IMR-90 (cell line): Measurements from ENCODE around the gene SPCS1. TPM values are rescaled to one million over a fixed set of nuclear protein-coding genes. Genes with fewer than 3 reads are reported as not detected.

ENCODE experiments used
- microRNA-seq, 2 experiments: library from miRNA; stranded (forward) in 1 of 2; unstranded in 1 of 2; fragments of 10-50 nt in 1 of 2; fragments of <30 nt in 1 of 2; gene quantifications in 1 of 2; microRNA quantifications in 1 of 2; one replicate each; pipeline versions ENCODE3 to v1.1.0; 2013 to 2020; ENCODE audit not compliant: insufficient read depth in 1 of 2, insufficient read length in 1 of 2, unreplicated experiment in 1 of 2
- polyA plus RNA-seq, 3 experiments: library from polyadenylated mRNA; depleted of rRNA; stranded (reverse); fragments of >200 nt; gene quantifications; 2 replicates each; pipeline ENCODE4 v1.2.3, GENCODE V29; 2012; ENCODE audit warnings: low replicate concordance in 1 of 3
- small RNA-seq, 5 experiments: library from RNA; depleted of rRNA; stranded (forward); fragments of <200 nt; gene quantifications; one replicate each; pipeline ENCODE3, GENCODE V24; 2012
- total RNA-seq: library from RNA; depleted of rRNA; stranded (reverse); fragments of >200 nt; gene quantifications from 2 replicates; pipeline ENCODE4 v1.2.3, GENCODE V29; 2012; rRNA removed

SPCS1 gene
- total and polyA plus RNA-seq, 2 of the 4 experiments (the other 2 are of a cell fraction): 50.5 to 124 TPM

Small RNA genes lying within 50 kb of the gene (microRNA-seq; reads per million reads assigned to microRNA genes)
- gene AC006254.2 (ENCODE audit: insufficient read depth, insufficient read length) (not detected), gene RF00569 (ENCODE audit: insufficient read depth, insufficient read length) (261 reads per million, percentile 87 among the genes with 10 or more reads in this experiment), gene RF01183 (ENCODE audit: insufficient read depth, insufficient read length) (not detected), gene SNORD19 (ENCODE audit: insufficient read depth, insufficient read length) (not detected), gene SNORD19B (ENCODE audit: insufficient read depth, insufficient read length) (not detected), gene SNORD69 (ENCODE audit: insufficient read depth, insufficient read length) (1,115 reads per million, percentile 94 among the genes with 10 or more reads in this experiment)

Small RNA genes lying within 50 kb of the gene (small RNA-seq; reads per million reads assigned to genes)
- gene AC006254.2 (0 reads per million in 5 experiments), gene RF00569 (391 to 7,063 (median 2,269) reads per million in 5 experiments), gene RF01183 (0 reads per million in 5 experiments), gene SNORD19 (0 to 0.08 (median 0) reads per million in 5 experiments), gene SNORD19B (0 reads per million in 5 experiments), gene SNORD69 (7.2 to 588 (median 25.2) reads per million in 5 experiments)

Other genes with a start within 250 kb of the SPCS1 start
- not detected in 2 replicates for gene STAB1, start 210.8 kb upstream of the SPCS1 start, total RNA-seq
- 0.04 TPM in 1 of 2 replicates, not detected in the other for gene STAB1, start 210.8 kb upstream of the SPCS1 start, polyA plus RNA-seq (2012; rRNA removed)
- 161 and 173 TPM in 2 replicates for gene NT5DC2, start 172.2 kb upstream of the SPCS1 start, total RNA-seq
- gene NT5DC2, start 172.2 kb upstream of the SPCS1 start, polyA plus RNA-seq (2012; rRNA removed): 200 and 228 TPM in 2 replicates
- 1.1 and 1.4 TPM in 2 replicates for gene UQCC5, start 169.5 kb upstream of the SPCS1 start, total RNA-seq
- 14.4 and 16.9 TPM in 2 replicates for gene UQCC5, start 169.5 kb upstream of the SPCS1 start, polyA plus RNA-seq (2012; rRNA removed)
- 72.6 and 74.2 TPM in 2 replicates for gene PBRM1, start 20.2 kb upstream of the SPCS1 start, total RNA-seq
- 16.5 and 16.6 TPM in 2 replicates for gene PBRM1, start 20.2 kb upstream of the SPCS1 start, polyA plus RNA-seq (2012; rRNA removed)
- 66.0 and 117 TPM in 2 replicates for gene GNL3, start 20.1 kb upstream of the SPCS1 start, total RNA-seq
- 69.7 and 90.4 TPM in 2 replicates for gene GNL3, start 20.1 kb upstream of the SPCS1 start, polyA plus RNA-seq (2012; rRNA removed)
- 65.3 and 87.8 TPM in 2 replicates for gene GLT8D1, start 315 bp upstream of the SPCS1 start, total RNA-seq
- 114 and 124 TPM in 2 replicates for gene GLT8D1, start 315 bp upstream of the SPCS1 start, polyA plus RNA-seq (2012; rRNA removed)
- 16.9 and 24.7 TPM in 2 replicates for gene NEK4, start 64.8 kb downstream of the SPCS1 start, total RNA-seq
- gene NEK4, start 64.8 kb downstream of the SPCS1 start, polyA plus RNA-seq (2012; rRNA removed): 6.6 and 10.3 TPM in 2 replicates
- not detected in 2 replicates for gene ITIH1, start 71.5 kb downstream of the SPCS1 start, total RNA-seq
- gene ITIH1, start 71.5 kb downstream of the SPCS1 start, polyA plus RNA-seq (2012; rRNA removed): not detected in 2 replicates
- gene ITIH3, start 88.7 kb downstream of the SPCS1 start, total RNA-seq: 0.72 and 1.1 TPM in 2 replicates
- 0.94 and 1.3 TPM in 2 replicates for gene ITIH3, start 88.7 kb downstream of the SPCS1 start, polyA plus RNA-seq (2012; rRNA removed)
- 0.28 and 0.36 TPM in 2 replicates for gene ITIH4, start 124.6 kb downstream of the SPCS1 start, total RNA-seq
- 0.26 and 0.67 TPM in 2 replicates for gene ITIH4, start 124.6 kb downstream of the SPCS1 start, polyA plus RNA-seq (2012; rRNA removed)
- gene MUSTN1, start 128.9 kb downstream of the SPCS1 start, total RNA-seq: not detected in 2 replicates
- gene MUSTN1, start 128.9 kb downstream of the SPCS1 start, polyA plus RNA-seq (2012; rRNA removed): not detected in 2 replicates
- 7.5 and 10.6 TPM in 2 replicates for gene STIMATE, start 191.4 kb downstream of the SPCS1 start, total RNA-seq
- 17.8 and 19.4 TPM in 2 replicates for gene STIMATE, start 191.4 kb downstream of the SPCS1 start, polyA plus RNA-seq (2012; rRNA removed)